Panc1 (cell line): Measurements from ENCODE around the gene PHKB. TPM values are rescaled to one million over a fixed set of nuclear protein-coding genes. Genes with fewer than 3 reads are reported as not detected.

ENCODE experiments used
- ATAC-seq: fragments of 200-7000 bp; cut with Tn5 transposase; 2 replicates; pipeline ENCODE4 v1.9.1; 2020; ENCODE audit warnings: mild to moderate bottlenecking, moderate library complexity
- BruUV-seq: library from RNA; stranded (reverse); fragments of 400-500 nt; replicated peaks from 2 replicates; lab custom pipeline; 2021; lab: Mats Ljungman, UMichigan
- CTCF ChIA-PET: fragments of 300-600 bp; sonication (Branson Sonifier 250); formaldehyde crosslinking; loops from one replicate; lab custom pipeline; 2022; ENCODE audit warnings: antibody characterized with exemption; lab: Charles Lee
- POLR2A ChIA-PET: fragments of 300-600 bp; sonication (Branson Sonifier 250); formaldehyde crosslinking; loops from one replicate; lab custom pipeline; 2022; ENCODE audit warnings: antibody characterized with exemption; lab: Charles Lee
- DNase-seq: peaks from one replicate; pipeline ENCODE4 v3.0.0-alpha.2; 2010; ENCODE audit warnings: low read depth, low spot score
- H3K27ac ChIP-seq: 2 replicates; pipeline ENCODE4 v1.5.1; 2011; ENCODE audit warnings: mild to moderate bottlenecking, low read length, inconsistent platforms
- H3K27me3 ChIP-seq: fragments of 200-500 bp; sonication (Bioruptor generic); 2 replicates; pipeline ENCODE4 v1.6.0; 2014; ENCODE audit warnings: low read length, inconsistent platforms; ENCODE audit not compliant: control insufficient read depth, insufficient read depth
- H3K36me3 ChIP-seq: fragments of 200-500 bp; sonication (Bioruptor generic); 2 replicates; pipeline ENCODE4 v1.5.1; 2014; ENCODE audit warnings: inconsistent platforms, mild to moderate bottlenecking, low read length, moderate library complexity; ENCODE audit not compliant: control insufficient read depth, insufficient read depth
- H3K4me1 ChIP-seq: 2 replicates; pipeline ENCODE4 v1.5.1; 2011; ENCODE audit warnings: inconsistent platforms, mild to moderate bottlenecking, low read length, moderate library complexity; ENCODE audit not compliant: control insufficient read depth, insufficient read depth
- H3K4me3 ChIP-seq, 2 experiments: 2 replicates each; pipeline ENCODE4 v1.5.1; 2011 to 2012; ENCODE audit warnings: low read depth in 2 of 2, low read length in 2 of 2, mild to moderate bottlenecking in 2 of 2, inconsistent platforms in 1 of 2, moderate library complexity in 1 of 2
- H3K9me3 ChIP-seq: fragments of 200-500 bp; sonication (Bioruptor generic); 2 replicates; pipeline ENCODE4 v1.5.1; 2014; ENCODE audit warnings: low read depth, mild to moderate bottlenecking, inconsistent platforms, low read length, moderate library complexity; ENCODE audit not compliant: control insufficient read depth, insufficient read depth
- CTCF ChIP-seq: fragments of 450-650 bp; IDR thresholded peaks from 2 replicates; pipeline ENCODE4 v1.5.1; 2017; ENCODE audit warnings: mild to moderate bottlenecking
- POLR2AphosphoS5 ChIP-seq: IDR thresholded peaks from 2 replicates; pipeline ENCODE4 v1.6.1; 2012; ENCODE audit warnings: mild to moderate bottlenecking, low read depth, low read length, moderate library complexity
- REST ChIP-seq, 2 experiments: IDR thresholded peaks; 2 replicates each; pipeline ENCODE4 v1.6.1; 2011 to 2012; ENCODE audit warnings: low read depth in 2 of 2, control low read depth in 1 of 2, low read length in 1 of 2, mild to moderate bottlenecking in 1 of 2, moderate library complexity in 1 of 2; ENCODE audit not compliant: insufficient read depth in 1 of 2
- SIN3A ChIP-seq: IDR thresholded peaks from 2 replicates; pipeline ENCODE4 v1.6.1; 2012; ENCODE audit warnings: low read depth, mild to moderate bottlenecking, low read length, moderate library complexity, borderline replicate concordance; ENCODE audit not compliant: insufficient read depth
- TCF7L2 ChIP-seq: IDR thresholded peaks from 2 replicates; pipeline ENCODE4 v1.6.1; 2011; ENCODE audit warnings: mild to moderate bottlenecking, low read depth, low read length, inconsistent platforms
- in situ Hi-C: cut with HindIII; loops from 2 replicates; pipeline ENCODE4 v1.10.0; 2016; ENCODE audit warnings: low sequenced_read_pairs, low pct_unique_long_range_greater_than_20kb
- intact Hi-C: fragments of 100-400 bp; cut with micrococcal nuclease; formaldehyde crosslinking; loops from one replicate; pipeline ENCODE4 v1.10.0; 2022; ENCODE audit not compliant: unreplicated experiment
- total RNA-seq: library from RNA; stranded (reverse); gene quantifications from one replicate; pipeline ENCODE4 v1.2.1, GENCODE V29; 2021; ENCODE audit not compliant: unreplicated experiment

Gene PHKB
- total RNA-seq, 1 experiment from 2014 or later = 29.5 TPM

GRCh38 chr16:47490471-47490870 is 29.3 kb downstream of the PHKB start:
- no peak overlapping the region for H3K4me3 ChIP-seq
- no TSS peak for BruUV-seq
- TF ChIP-seq CTCF (no peak), POLR2AphosphoS5 (no peak), SIN3A (no peak), REST (IDR thresholded peaks at IDR 0.05; ENCODE audit: insufficient read depth in 1 of 2, low read depth in 2 of 2, low read length in 1 of 2) (no peak)
- DNase-seq (no peak), ATAC-seq (no peak)
- H3K4me1 ChIP-seq = no peaks in the 10 kb centered on the region
- H3K27me3 ChIP-seq = no peaks in the 10 kb centered on the region
- ChIA-PET CTCF (no interaction called here), POLR2A (no interaction called here)
- no peaks in the 10 kb centered on the region for H3K36me3 ChIP-seq
- H3K9me3 ChIP-seq = peaks cover 15% of the 10 kb centered on the region
- no peak overlapping the region for H3K27ac ChIP-seq
- intact Hi-C loops (no loop called here), in situ Hi-C loops (no loop called here)

GRCh38 chr16:47492036-47492427 is 30.9 kb downstream of the PHKB start:
- intact Hi-C loops (no loop called here), in situ Hi-C loops (no loop called here)
- Histone ChIP-seq H3K36me3 (no peaks in the 10 kb centered on the region), H3K27ac (no peak overlapping the region), H3K4me3 (no peak overlapping the region), H3K4me1 (no peaks in the 10 kb centered on the region), H3K27me3 (no peaks in the 10 kb centered on the region), H3K9me3 (peaks cover 15% of the 10 kb centered on the region)
- ChIA-PET POLR2A (no interaction called here), CTCF (no interaction called here)
- BruUV-seq = no TSS peak
- ATAC-seq (no peak), DNase-seq (no peak)
- TF ChIP-seq TCF7L2 (no peak), POLR2AphosphoS5 (no peak), CTCF (no peak), SIN3A (no peak), REST (IDR thresholded peaks at IDR 0.05; ENCODE audit: insufficient read depth in 1 of 2, low read depth in 2 of 2, low read length in 1 of 2) (no peak)
